ENCODE measurements around the gene FAM50B.

The FAM50B gene

DNA sequence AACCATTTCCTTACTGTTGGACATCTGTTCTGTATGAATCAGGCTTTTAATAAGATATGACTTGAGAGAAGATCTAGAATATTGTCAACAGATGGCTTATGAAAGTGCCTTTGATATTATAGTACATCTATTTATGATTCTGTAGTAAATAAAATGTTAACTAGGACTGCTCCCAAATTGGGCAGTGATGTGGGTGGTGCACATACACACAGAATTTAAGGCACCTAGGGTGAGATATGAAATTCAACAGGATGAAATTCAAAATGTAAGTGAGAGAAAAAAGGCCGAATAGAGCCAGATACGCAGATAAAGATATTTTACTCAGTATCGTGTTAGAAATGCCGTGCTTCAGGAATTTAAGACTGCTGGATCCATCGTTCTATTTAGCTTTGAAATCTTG is 26.3 kb downstream of the FAM50B start:
- no peak for DNase-seq

DNA sequence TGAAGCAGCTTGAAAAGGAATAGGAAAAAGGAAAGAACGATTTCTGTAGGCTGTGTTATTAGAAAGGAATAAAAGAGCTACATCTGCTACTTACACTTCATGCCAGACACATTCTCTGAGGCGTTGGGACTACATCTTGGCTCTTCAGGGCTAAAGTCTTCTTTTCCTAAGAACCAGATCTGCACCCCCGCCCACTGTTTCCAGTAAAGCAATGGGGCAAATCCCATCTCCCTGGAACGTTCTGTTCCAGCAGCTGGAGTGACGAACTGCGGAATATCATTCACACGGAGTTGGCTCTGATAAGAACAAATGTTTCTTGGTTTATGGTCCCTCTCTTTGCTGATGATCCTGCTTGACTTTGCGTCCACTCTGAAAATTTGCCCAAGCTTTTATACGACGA is 26.9 kb downstream of the FAM50B start:
- no peak for DNase-seq

DNA sequence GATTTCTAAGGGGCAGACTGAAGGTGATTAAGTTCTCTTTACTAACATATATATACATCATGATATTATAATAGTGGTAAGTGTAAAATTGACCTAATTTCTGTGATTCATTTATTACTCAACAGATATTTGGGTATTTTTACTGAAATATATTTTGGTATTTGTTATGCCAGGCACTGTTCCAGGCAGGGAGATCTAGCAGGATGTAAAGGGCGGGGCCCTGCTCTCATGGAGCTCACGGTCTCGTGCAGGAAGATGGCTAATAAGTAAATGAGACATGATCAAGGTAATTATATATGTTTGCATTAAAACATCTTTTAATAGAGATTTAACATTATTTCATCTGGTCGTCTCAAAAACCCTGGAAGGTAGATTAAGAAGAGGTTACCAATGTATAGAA is 27.7 kb downstream of the FAM50B start:
- DNase-seq = no peak

DNA sequence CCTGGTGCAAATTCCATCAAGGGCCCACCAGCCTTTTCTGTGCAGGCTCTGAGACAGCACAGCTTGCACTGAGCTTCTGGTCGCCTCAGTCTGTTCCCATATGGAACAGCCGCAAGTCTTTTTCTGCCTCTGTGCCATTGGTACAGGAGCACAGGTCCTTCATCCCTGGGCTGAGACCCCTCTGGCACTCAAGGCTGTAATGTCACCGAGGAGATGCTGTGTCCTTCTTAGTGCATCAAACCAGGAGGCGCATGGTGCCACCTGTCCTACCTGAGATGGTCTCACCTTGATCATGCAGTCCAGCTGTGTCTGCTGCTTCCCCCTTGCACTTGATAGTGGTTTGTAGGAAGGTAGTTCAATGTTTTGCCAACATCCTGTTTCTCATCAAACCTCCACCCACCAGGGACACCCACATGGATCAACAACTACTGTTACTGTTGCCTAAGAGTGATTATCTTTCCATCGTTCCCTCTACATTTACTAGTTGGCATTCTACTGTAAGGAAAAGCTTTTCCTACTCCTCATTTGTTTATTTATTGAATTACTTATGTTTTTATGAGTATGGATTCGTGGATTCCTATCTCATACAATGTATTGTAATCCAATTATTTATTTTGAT is 29.0 kb downstream of the FAM50B start:
- DNase-seq = no peak

DNA sequence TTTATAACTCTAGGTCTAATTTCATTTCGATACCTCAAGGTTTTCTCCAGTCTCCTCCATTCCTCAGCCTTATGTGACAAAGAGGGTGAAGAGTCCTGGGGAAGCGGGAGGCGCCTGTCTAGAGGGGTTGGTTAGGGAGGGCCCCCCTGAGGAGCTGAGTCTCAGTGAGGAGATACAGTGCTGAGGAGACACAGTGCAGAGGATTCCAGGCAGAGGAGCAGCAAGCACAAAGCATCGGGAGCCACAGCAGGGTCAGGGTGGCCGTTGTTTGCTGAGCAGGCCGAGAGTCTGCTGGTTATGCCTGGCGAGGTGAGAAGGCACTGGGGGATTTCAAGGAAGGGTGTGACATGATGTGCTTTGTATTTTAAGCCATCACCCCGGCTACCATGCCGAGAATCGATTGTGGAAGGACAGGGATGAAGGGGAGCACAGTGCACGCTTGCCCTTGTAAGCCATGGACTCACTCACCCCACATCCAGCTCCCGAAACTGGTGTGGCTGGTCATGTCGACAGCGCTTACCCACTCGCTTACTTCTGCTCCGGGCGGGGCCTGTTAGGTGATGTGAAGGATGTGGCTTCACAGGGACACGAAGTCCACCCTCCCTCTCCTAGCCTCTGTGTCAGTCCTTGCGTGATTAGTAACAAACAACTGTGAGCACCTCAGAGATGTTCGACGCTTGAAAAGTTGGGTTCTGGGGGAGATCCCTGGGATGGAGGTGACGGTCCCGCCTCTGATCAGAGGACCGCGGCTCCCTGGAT is 30.2 kb downstream of the FAM50B start:
- no peak for DNase-seq

DNA sequence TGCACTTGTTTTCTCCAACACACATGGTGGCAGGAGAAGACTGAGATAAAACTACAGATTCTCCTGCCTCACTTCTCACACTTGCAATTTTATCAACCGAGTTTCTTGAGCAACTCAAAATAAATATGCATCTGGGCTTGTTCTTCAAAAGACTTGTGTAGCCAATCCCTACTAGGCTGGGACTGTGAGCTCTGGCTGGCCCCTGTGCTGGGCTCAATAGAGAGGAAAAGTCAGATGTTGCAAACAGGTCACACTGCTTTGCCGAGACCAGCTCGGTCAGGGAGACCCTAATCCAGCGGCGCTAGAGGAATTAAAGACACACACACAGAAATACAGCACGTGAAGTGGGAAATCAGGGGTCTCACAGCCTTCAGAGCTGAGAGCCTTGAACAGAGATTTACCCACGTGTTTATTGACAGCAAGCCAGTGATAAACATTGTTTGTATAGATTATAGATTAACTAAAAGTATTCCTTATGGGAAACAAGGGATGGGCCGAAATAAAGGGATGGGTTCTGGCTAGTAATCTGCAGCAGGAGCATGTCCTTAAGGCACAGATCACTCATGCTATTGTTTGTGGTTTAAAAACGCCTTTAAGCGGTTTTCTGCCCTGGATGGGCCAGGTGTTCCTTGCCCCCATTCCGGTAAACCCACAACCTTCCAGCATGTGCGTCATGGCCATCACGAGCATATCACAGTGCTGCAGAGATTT is 32.7 kb downstream of the FAM50B start:
- DNase-seq = no peak

DNA sequence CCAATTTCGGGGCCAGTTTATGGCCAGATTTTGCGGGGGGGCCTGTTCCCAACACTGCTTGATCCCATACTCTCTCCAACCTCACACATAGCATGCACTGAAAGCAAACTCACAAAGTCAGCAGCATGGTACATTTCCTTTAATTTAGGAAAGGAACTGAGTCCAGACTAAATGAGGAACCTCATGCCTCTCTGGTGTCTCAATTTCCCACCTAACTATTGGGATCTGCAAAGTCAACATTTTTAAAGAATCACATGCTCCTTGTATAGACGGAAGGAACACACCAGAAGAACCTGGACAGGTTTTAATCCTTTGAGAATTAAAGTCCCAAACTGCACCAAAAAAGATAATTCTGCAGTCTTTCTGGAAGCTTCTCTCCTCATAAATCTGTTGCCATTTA is 33.3 kb downstream of the FAM50B start:
- no peak for DNase-seq

DNA sequence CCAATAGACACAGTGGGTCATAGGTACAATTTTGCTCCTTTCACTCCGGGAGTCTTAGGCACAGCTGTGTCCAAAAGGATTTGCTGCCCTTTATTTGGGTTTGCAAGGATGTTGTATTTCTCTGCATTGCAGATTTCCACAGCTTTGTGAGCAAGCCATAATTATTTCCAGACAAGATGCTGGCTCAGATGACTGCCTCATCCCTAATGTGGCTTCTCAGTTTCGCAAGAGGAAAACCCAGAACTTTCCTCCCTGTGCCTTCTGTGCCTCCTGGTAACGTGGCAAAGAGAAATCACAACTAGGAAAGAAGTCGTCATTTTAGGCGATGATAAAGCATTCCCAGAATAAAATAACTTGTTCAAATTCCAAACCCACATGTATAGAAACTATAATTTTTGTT is 33.7 kb downstream of the FAM50B start:
- no peak for DNase-seq

DNA sequence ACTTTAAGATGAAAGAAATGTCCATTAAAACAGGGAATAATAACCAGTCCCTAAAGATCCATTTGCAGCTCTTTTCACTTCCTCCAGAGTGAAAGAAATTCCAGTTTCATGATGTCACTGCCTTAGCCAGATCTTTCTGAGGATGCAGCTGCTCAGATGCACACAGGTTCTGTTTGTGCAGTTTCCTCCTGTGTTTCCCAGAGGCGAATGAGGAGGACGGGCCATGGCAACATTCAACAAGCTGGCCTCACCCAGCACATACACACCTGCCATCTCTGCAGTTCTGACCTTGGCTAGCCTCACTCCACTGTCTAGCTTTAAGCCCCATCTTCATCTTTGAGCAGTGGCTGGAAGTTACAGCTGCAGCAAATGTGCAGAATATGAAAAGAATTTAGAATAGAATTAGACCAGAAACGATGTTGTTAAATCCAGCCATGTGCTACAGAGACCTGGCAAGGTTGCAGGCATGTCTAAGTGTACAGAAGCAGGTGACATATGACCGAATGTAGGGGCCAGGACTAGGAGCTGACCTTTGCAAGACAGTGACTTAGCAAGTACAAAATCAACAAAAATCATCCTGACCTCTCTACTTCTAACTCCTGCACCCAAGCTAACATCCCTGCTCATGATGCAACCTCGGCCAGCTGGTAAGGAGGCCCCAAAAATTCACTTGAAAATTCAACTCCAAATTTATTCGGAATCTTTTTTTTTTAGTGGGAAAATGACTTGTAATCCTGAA is 35.0 kb downstream of the FAM50B start:
- DNase-seq = no peak

DNA sequence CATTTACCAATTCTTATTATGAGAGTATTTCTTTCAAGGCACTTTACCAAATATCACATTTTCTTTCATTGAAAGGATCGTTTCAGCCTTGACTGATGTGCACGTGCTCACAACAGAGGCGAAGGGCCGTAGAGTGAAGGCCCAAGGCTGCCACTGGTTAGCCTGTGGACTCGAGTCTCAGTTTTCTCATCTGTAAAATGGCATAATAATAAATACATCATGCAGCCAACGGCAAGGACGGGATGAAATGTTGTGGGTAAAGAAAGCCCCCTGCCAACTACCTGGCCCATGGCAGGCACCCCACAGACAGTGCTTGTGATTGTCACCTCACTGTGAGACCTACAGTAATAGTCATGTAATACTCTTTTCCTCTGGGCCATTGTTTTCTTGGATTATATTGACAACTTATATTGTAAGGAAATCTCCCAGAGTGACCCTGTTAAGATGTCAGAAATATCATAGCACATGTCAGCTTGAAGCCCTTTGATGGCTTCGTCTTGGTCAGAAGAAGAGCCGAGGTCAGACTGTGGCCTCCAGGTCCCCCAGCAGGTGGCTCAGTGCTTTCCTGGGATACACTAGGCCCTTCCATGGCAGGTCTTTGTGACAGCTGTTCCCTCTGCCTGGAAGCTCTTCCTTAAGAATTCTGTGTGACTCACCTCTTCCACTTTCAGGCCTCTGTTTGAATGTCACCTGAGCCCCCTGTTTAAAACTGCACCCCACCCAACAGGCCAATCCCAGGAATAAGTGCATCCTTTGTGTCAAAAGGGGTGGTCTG is 36.3 kb downstream of the FAM50B start:
- peak; percentile 9 for DNase-seq

DNA sequence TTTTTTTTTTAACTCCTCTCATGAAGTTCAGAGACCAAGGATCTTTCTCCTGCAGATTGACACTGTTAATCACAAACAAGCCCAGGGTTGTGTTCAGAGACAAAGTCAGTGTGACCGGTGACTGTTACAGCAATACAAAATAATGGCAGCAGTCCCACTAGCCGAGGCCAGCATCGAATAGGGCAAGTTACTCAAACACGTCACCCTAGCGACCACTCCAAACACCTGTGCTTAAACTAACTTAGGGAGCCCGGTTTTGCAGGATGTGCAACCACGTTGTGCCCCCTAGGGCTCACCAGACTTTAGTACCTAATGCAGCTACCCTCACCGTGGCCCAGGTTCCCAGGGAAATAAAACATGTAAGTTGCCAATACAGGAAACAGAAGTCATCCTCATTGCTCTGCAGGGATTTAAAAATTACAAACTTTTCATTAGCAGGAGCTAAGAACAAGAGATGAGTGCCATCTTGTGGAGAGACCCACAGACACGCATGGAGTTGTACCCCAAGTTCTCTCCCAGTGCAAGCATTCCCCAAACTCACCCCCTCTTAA is 38.1 kb downstream of the FAM50B start:
- peak; percentile 13 for DNase-seq

DNA sequence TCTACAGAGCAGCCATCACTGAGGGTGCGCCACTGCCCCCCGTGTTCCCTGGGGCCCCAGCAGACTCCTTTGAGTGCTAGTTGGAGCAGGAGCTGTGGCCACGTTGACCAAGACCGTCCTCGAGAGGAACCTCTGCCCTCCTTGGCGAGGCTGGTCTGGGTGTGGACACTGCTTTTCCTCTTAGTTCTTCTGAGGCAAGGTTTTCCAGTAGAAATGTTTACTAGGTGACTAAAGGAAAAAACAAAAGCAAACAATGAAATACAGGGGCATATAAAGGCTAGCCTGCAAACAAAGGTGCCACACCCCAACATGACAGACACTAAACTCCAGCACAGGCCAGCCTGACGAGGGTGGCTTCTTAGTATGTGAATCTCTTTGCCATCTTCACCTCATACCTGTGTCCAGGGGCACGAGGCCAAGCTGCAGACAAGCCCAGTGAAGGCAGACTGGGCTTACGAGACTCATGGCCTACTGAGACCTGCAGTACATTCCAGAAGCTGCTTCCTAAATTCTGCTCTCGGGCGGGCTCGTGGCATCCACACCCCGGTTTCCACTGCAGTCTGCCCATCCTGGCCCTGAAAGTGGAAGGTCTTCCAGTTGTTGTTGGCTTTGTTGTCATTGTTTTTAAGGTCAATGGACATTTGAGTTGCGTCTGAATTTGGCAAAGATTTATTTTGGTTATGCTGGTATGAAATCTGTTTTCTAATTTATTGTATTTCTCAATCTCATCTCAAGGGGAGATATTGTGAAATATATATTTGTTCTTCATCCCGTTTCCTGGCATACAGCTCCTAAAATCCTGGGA is 39.2 kb downstream of the FAM50B start:
- no peak for DNase-seq

DNA sequence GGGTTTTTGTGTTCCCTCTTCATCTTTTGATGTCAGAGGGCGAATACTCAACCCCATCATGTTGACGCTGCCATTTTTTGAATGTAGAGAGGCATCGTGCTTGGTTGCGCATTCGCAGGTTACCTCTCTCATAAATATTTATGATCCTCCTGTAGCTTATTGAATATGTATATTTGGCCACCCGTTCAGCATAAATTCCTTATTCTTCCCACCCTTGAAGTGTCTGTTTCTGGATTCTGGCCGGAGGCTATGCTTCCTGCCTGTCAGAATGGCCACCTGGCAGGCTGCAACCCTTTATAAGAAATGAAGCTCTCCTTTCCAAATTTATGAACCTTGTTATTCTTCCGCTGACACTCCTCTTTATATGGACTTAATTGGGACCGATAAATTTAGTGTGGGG is 40.9 kb downstream of the FAM50B start:
- no peak for DNase-seq

DNA sequence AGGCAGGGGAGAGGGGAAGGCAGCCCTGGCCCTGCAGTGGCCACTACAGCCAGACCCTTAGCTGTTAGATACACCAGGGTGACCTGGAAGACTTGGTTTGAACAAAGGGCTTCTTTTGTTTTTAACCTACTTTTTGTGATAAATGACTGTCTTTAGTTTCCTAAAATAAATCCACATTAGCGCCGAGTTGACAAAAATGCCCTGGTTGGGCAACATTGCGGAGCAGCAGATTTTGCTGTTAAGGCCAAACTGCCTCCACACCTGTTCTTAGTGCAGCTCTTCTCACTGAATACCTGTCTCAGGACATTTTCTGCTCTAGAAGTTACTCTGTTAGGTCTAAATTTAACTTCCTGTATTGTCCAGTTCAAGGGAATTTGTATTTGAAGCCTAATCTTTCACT is 42.7 kb downstream of the FAM50B start:
- no peak for DNase-seq

DNA sequence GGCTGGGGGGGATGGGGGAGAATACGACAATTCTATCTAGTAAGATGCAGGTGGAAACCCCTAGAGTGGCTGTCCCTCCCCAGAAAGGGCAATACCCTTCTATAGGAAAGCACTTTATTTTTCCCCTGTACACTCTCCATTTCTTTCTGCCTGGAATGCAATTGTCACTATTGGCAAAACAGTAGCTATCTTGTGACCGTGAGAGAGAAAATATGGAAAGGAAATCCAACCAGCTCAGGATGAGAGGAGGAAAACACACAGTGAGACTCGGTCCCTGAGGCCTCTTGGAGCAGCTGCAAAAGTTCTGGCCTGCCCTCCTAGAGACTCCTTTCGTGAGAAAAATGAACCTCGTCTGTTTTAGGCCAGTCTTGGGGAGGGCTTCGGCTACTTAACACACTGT is 43.4 kb downstream of the FAM50B start:
- no peak for DNase-seq

DNA sequence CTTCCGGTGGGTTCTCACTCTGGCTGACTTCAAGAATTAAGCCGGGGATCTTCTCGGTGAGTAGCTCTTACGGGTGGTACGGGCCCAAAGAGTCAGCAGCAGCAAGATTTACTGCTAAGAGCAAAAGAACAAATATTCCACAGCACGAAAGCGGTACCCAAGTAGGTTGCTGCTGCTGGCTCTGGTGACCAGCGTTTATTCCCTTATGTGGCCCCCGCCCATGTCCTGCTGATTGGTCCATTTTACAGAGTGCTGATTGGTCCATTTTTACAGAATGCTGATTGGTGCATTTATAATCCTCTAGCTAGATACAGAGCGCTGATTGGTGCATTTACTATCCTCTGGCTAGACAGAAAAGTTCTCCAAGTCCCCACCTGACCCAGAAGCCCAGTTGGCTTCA is 44.3 kb downstream of the FAM50B start:
- no peak for DNase-seq

DNA sequence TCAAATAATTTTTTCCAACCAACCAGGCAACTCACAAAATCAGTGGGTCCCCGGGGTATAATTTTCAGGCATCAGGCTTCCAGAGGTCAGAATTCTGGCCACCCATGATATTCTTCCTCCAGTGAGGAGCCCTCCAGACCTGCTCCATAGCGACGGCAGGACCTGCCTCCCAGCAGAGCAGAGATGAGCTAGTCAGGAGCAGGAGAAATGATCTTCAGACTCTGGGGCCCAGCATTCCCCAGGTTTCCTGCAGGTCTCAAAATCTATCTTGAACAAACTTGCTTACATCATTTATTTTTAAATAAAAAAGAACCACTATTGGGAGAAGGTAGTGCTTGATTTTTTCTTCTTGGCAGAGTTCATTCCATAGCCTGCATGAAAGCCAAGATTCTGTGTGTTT is 44.7 kb downstream of the FAM50B start:
- DNase-seq = no peak

DNA sequence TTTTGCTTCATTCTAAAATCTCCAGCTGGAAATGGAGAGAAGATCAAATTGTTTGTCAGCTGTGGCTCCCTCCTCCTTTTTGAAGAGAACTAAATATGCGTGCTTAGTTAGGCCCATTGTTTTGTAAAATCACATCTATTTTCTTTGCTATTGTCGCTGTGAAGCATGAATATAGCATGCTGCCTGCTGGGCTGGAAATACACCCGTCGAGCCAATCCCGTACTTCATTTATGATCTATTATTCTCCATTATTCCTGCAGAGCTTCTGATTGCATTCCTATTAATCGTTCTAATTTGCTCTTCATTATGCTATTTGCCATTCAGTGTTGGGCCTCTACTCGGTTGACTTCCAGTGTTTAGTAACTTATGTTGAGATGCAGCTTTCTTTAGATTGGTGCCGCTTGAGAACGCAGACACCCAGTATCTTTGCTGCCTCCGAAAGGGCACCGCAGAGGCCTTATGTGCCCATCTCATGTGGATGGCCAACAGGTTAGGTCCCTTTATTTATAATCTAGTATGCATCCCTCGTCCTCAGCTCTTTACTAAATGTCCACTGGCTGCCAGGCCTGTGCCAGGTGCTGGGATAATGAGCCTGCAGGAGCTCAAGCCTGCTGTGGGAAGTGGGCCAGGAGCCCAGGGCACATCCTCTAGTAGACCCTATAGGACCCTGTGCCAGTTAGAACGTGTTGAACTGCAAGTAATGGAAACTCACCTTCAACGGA is 45.6 kb downstream of the FAM50B start:
- no peak for DNase-seq

DNA sequence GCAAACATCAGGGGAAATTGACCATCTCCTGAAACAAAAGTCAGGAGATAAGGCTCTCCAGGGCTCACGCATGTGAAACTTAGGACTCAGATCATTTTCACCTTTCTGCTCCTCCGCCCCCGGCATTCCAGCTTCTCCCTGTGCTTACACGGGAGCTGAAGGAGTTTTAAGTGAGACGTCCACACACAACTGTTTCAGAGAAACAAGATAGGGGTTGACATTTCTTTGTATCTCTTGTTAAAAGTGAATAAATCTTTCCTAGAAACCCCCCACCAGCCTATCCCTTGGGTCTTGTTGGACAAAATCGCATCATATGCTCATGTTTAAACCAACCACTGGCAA is 46.1 kb downstream of the FAM50B start:
- no peak for DNase-seq

DNA sequence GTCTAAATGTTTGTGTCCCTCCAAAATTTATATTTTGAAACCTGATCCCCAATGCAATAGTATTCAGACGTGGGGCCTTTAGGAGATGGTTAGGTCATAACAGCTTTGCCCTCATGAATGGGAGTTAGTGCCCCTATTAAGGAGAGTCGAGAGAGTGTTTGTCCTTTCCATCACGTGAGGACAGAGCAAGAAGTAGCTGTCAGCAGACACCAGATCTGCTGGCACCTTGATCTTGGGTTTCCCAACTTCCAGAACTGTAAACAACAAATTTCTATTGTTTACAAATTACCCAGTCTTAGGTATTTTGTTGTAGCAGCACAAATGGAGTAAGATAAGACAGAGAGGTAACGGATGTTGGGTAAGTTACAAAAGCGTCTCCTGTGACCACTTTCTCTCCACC is 46.6 kb downstream of the FAM50B start:
- no peak for DNase-seq
